ENCODE results near the gene PPID. TPM values are rescaled to one million over a fixed set of nuclear protein-coding genes. Genes with fewer than 3 reads are reported as not detected.
A peak's percentile ranks its signal among the peaks of the same experiment; 100 is the strongest.
"Not testable (repeated sequence)": the region's sequence is repeated elsewhere in the genome, so short reads cannot be mapped to it uniquely, and the experiment has no call there.

Gene PPID
- total RNA-seq, 1 donor from 2014 or later = 15.0 TPM

- intact Hi-C loops (cut with DNase I) = no loop called here
- TF ChIP-seq POLR2AphosphoS5 (IDR thresholded peaks at IDR 0.05; ENCODE audit: insufficient read depth in 1 of 2, low read depth in 1 of 2) = no peak
- no peak for TF ChIP-seq POLR2A (IDR thresholded peaks at IDR 0.05)
- TF ChIP-seq CTCF (IDR thresholded peaks at IDR 0.05) = no peak
- peak overlapping the region; percentile 82 to 93 for H3K4me3 ChIP-seq
- no peak for DNase-seq (ENCODE audit: extremely low spot score in 2 of 2)
- no peaks in the 10 kb centered on the region for H3K36me3 ChIP-seq
- H3K4me1 ChIP-seq = peaks cover 30% of the 10 kb centered on the region
- no peaks in the 10 kb centered on the region for H3K27me3 ChIP-seq
- H3K27ac ChIP-seq = peak overlapping the region; percentile 97
- no peaks in the 10 kb centered on the region for H3K9me3 ChIP-seq
Observed at GRCh38 chr4:158670975-158671664, 52.1 kb downstream of the PPID start.

- Histone ChIP-seq H3K4me3 (no peak overlapping the region), H3K9me3 (no peaks in the 10 kb centered on the region), H3K4me1 (peaks cover 24% of the 10 kb centered on the region), H3K36me3 (no peaks in the 10 kb centered on the region), H3K27me3 (no peaks in the 10 kb centered on the region), H3K27ac (no peak overlapping the region)
- TF ChIP-seq CTCF (IDR thresholded peaks at IDR 0.05) (no peak), POLR2A (IDR thresholded peaks at IDR 0.05) (no peak), POLR2AphosphoS5 (IDR thresholded peaks at IDR 0.05; ENCODE audit: insufficient read depth in 1 of 2, low read depth in 1 of 2) (no peak)
- intact Hi-C loops (cut with DNase I) = no loop called here
- DNase-seq (ENCODE audit: extremely low spot score in 2 of 2) = no peak
Observed at GRCh38 chr4:158669310-158669709, 53.9 kb downstream of the PPID start.

- Histone ChIP-seq H3K4me3 (no peak overlapping the region), H3K27me3 (no peaks in the 10 kb centered on the region), H3K9me3 (no peaks in the 10 kb centered on the region), H3K27ac (no peak overlapping the region), H3K4me1 (peaks cover 12% of the 10 kb centered on the region), H3K36me3 (no peaks in the 10 kb centered on the region)
- DNase-seq (ENCODE audit: extremely low spot score in 2 of 2) = no peak
- TF ChIP-seq CTCF (IDR thresholded peaks at IDR 0.05) = peak in 1 of 3 experiments; percentile 8
- no peak for TF ChIP-seq POLR2A (IDR thresholded peaks at IDR 0.05)
- no peak for TF ChIP-seq POLR2AphosphoS5 (IDR thresholded peaks at IDR 0.05; ENCODE audit: insufficient read depth in 1 of 2, low read depth in 1 of 2)
- intact Hi-C loops (cut with DNase I) = no loop called here
Observed at GRCh38 chr4:158667651-158668198, 55.5 kb downstream of the PPID start.

GRCh38 chr4:158666892-158667291 is 56.3 kb downstream of the PPID start:
- H3K4me3 ChIP-seq = no peak overlapping the region
- DNase-seq (ENCODE audit: extremely low spot score in 2 of 2) = no peak
- H3K9me3 ChIP-seq = no peaks in the 10 kb centered on the region
- H3K27ac ChIP-seq = no peak overlapping the region
- TF ChIP-seq POLR2AphosphoS5 (IDR thresholded peaks at IDR 0.05; ENCODE audit: insufficient read depth in 1 of 2, low read depth in 1 of 2) (no peak), POLR2A (IDR thresholded peaks at IDR 0.05) (no peak), CTCF (IDR thresholded peaks at IDR 0.05) (no peak)
- no peaks in the 10 kb centered on the region for H3K36me3 ChIP-seq
- H3K4me1 ChIP-seq = peaks cover 12% of the 10 kb centered on the region
- H3K27me3 ChIP-seq = no peaks in the 10 kb centered on the region
- intact Hi-C loops (cut with DNase I) = no loop called here

- H3K4me3 ChIP-seq = no peak overlapping the region
- H3K4me1 ChIP-seq = no peaks in the 10 kb centered on the region
- no peak overlapping the region for H3K27ac ChIP-seq
- H3K36me3 ChIP-seq = no peaks in the 10 kb centered on the region
- intact Hi-C loops (cut with DNase I) = no loop called here
- H3K9me3 ChIP-seq = no peaks in the 10 kb centered on the region
- no peaks in the 10 kb centered on the region for H3K27me3 ChIP-seq
- DNase-seq (ENCODE audit: extremely low spot score in 2 of 2) = no peak
- TF ChIP-seq POLR2AphosphoS5 (IDR thresholded peaks at IDR 0.05; ENCODE audit: insufficient read depth in 1 of 2, low read depth in 1 of 2) (no peak), CTCF (IDR thresholded peaks at IDR 0.05) (no peak), POLR2A (IDR thresholded peaks at IDR 0.05) (no peak)
Observed at GRCh38 chr4:158664806-158665205, 58.4 kb downstream of the PPID start.

GRCh38 chr4:158663707-158664625 is 59.2 kb downstream of the PPID start:
- H3K4me3 ChIP-seq; intact Hi-C loops (cut with DNase I); H3K27ac ChIP-seq; DNase-seq (ENCODE audit: extremely low spot score in 2 of 2); H3K36me3 ChIP-seq; H3K9me3 ChIP-seq; H3K27me3 ChIP-seq; H3K4me1 ChIP-seq: not testable (repeated sequence)

GRCh38 chr4:158663255-158663654 is 59.9 kb downstream of the PPID start:
- H3K36me3 ChIP-seq; H3K9me3 ChIP-seq; intact Hi-C loops (cut with DNase I); DNase-seq (ENCODE audit: extremely low spot score in 2 of 2); H3K27me3 ChIP-seq; H3K4me3 ChIP-seq; H3K27ac ChIP-seq; H3K4me1 ChIP-seq: not testable (repeated sequence)

Measured in vagina (tissue), 2 donors.